GM19328 (cell line): ENCODE data around the gene SSTR3.

Experiments
- ATAC-seq: cut with Tn5 transposase; IDR thresholded peaks from one replicate; pipeline ENCODE4 v1.9.1; 2021; ENCODE audit warnings: mild to moderate bottlenecking, moderate library complexity; ENCODE audit not compliant: unreplicated experiment

SSTR3 gene

DNA sequence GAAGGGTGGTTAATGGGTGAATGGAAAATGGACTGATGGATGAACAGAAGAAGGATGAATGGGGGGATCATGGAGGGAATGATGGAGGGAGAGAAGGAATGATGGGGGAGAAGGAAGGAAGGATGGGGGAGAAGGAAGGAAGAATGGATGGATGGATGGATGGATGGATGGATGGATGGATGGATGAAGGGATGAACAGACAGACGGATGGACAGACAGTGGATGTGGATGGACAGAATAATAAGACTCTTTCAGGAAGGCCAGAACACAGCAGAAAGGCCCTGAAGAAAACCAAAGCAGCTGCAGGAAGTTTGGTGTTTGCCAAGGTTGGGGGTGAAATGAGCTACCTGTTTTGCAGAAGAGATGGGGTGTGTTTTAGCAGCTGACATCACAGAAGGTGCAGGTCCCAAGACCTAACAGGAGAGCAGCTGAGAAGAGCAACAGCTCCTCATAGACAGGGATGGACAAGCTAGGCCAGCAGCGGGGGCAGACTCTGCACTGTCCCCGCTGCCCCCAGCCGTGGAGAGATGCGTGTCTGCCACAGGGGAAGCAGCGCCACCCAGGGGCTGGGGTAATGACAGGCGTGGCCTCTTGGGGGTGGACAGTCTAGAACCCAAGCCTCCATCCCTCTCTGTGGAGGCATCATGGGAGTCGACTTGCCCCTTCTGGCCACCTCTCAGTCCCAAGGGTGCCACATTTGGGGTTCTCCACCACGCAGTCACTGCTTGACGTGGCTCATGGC lies 42.2 kb downstream of the SSTR3 start:
- ATAC-seq: no peak

DNA sequence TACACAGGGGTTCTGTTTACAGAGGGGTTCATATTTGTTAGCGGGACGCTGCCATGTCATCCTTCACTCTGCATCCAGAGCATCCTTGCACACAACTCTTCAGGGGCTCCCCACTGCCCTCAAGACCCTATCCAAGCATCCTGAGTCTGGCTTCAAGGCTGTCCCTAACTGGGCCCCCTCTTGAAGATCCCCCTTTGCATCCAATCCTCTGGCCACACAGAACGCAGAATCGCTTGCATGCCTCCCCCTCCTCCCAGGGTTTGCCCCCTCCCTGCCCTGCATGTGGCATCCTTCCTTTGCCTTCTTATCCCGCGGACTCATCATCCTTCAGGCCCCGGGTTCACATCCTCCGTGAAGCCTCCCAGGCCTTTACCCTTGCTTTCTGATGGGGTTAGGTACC lies 42.9 kb downstream of the SSTR3 start:
- no peak for ATAC-seq

DNA sequence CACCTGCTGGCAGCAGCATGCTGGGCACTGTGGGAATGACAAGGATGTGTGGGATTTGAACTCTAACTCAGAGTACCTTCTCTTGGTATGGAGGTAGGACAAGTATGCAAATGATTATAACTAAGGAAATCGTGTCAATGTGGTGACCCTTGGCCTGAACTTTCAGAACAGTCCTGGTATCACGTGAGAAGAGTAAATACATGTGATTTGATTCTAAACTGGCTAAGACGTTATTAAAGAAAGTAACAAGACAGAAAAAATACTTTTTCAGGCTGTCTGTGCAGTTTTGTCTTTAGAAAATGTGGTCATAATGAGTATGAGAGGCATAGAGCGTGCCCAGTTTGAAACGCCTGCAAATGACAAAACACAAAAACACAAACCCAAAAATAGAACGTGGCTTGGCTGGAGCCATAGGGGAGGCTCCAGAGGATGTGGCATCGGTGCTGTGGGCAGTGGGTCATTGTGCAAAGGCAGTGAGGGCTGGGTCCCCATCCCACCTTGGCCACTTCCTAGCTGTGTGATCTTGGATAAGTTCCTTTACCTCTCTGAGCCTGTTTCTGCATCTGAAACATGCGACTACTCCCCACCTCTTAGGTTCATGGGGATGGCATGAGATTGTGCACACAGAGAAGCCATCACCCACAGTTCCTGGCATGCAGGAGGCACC lies 44.2 kb downstream of the SSTR3 start:
- no peak for ATAC-seq

DNA sequence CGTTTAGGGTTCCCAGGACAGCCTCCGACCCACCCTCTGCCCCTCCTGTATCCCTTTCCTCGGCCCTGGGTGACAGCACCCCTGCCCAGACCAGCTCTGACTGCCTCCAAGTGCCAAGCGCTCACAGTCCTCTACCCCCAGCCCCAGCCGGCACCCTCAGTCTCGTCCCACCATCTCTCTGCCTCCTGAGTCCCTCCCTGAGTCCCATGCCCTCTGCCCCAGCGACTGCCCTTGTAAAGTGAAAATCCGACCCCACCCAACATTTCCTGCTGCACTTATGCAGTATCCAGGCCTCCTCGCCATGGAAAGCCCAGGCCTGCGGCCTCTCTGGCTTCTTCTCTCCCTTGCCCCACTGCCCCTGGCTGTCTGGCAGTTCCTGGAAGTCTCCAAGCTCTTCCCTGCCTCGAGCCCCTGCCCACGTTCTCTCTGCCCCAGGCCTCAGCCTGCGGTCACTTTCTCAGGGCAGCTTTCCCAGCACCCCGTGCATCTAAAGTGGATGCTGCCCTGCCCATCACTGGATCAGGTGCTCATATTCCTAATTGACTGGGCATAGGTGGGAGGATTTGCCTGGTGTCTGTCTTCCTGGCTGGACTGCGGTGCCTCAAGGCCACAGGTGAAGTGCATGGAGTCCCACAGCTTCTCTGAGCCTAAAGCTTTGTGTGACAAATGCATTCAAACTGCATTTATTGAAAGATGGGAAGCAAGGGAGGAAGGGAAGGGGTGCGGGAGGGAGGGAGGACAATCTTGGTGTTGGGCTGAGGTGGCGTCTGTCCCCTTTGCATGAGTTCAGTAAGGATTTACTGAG lies 44.9 kb downstream of the SSTR3 start:
- no peak for ATAC-seq

DNA sequence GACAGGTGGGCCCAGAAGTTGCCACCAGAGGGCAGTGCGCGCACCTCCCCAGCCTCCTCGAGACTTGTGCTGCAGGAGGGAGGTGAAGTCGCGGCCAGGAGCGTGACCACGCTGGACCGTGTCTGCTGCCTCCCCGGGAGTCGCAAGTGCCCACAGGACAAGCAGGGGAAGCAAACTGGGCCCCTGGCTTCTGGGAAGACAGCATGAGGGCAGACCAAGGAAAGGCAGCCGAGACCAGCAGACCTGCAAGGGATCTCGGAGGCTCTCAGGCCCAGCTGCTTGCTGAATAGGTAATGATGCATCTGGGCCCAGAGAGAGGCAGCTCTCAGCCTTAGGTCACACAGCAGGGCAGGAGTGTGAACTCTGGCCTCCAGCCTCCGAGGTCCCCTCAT lies 45.6 kb downstream of the SSTR3 start:
- no peak for ATAC-seq

DNA sequence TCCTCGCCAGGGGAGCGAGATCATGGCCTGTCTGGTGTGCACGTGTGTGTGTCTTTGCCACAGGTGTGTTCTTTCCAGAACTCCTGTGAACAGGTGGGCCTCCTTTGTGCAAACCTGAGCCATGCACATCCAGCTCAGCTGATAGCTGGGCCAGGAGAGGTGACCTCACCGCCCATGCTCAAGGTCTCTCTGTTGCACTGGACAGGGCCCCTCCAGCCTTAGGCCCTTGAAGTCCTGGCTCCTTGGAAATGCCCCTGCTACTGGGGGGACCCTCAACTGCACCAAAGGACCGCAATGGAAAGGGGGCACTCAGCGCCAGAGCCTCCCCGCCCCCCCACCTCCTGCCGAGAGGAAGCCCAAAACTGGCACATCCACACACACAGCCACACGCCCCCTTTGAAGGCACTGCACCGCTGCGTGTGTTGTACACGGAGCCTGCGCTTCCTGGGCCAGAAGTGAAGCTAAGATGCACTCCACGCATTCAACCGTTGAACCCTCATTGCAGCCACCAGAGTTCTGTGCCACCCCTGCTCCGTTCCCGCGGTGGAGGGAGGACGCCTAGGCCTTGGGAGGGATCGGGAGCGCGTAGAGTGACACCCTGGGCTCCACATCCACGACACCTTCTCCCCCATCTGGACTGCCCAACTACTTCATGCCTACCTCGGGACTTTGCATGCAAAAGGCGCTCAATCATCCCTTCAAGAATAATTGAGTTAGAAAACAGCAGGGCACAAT lies 46.2 kb downstream of the SSTR3 start:
- no peak for ATAC-seq

DNA sequence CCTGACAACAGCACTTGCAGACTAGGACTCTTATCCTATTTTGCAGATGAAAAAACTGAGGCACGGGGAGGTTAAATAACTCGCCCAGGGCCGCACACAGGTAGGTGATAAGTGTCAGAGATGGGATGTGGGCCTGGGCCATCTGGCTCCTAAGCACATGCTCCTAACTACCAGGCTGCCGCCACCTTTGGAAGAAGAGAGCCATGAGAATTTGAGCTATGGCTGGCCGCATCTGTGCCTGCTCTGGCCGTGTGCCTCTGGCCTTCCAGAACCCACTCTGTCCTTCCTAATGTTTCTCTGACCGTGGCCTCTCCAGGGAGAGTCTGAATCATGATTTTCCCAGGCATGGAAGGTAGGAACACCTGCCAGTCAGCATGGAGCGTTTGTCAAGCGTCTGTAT lies 47.2 kb downstream of the SSTR3 start:
- no peak for ATAC-seq

DNA sequence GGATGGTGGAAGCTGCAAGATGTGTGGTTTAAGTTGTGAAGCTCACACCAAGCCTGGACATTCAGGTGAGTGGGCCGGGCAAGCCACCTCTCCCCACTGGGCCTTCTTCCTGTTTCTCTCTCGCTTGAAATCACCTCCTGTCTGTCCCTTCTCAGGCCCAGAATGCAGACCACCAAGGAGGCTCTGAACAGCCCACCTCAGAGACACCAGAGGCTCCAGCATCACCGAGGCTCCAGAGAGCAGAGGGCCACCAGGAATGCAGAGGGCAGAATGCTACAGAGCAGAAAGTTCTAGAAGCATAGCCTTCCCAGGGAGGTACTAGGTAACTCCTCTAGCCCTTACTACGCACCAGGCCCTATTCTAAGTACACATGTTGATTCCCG lies 47.8 kb downstream of the SSTR3 start:
- ATAC-seq: no peak

DNA sequence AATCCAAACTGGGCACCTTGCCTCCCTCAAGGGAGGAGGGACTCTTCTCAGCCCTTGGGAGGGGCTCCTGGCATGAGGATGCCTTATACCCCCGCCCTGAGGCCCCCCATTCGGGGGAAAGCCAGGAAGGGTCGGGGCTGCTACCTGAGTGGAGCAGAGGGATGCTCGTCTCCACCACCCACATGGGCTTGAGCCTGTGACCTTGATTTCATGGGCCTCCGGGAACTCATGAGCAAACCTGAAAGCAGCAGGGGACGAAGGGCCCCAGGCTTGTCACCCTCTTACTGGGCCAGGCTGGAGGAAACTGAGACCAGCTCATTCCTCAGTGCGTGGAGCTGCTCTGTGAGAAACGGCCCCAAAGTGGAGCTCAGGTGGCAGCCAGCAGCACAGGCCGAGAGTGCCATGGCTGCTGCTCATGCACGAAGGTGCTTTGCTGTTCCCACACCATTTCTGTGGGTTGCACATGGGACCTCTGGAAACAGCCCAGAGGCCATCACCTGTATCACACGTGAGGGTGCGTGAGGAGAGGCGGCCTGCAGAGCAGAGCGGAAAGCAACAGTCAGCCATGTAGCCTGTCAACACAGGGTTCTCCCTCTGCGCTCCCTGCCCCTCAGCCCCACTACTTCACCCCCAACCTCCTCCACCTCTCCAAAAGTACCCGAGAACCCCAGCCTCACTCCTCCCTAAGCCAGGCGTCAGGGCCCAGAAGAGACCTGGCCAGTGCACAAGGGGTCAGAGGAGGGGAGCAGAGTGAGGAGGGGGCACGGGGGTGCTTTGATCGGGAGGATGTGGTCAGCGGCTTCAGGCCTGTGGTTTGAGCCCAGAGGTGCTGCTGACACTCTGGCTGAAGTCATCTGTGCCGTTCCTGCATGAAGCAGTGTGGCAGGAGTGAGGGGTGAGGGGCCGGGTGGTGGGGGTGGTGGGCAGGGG lies 48.4 kb downstream of the SSTR3 start:
- no peak for ATAC-seq

DNA sequence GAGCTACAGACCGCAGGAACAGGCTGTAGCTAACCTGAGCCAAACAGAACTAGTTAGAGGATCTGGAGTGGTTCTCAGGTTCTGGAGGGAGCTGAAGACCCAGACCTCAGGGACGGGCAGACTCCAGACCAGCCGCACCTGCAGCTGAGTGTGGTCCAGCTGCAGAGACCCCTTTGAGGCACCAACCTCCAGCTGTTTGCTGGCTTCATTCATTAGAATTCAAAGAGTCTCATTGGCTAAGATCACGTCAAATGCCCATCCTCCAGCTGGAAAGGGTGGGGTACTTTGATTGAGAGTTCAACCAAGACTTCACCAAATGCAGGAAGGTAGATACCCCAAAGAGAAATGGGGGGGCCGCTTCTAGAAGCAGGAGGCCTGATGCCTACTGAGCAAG lies 49.2 kb downstream of the SSTR3 start:
- peak; percentile 2 for ATAC-seq

DNA sequence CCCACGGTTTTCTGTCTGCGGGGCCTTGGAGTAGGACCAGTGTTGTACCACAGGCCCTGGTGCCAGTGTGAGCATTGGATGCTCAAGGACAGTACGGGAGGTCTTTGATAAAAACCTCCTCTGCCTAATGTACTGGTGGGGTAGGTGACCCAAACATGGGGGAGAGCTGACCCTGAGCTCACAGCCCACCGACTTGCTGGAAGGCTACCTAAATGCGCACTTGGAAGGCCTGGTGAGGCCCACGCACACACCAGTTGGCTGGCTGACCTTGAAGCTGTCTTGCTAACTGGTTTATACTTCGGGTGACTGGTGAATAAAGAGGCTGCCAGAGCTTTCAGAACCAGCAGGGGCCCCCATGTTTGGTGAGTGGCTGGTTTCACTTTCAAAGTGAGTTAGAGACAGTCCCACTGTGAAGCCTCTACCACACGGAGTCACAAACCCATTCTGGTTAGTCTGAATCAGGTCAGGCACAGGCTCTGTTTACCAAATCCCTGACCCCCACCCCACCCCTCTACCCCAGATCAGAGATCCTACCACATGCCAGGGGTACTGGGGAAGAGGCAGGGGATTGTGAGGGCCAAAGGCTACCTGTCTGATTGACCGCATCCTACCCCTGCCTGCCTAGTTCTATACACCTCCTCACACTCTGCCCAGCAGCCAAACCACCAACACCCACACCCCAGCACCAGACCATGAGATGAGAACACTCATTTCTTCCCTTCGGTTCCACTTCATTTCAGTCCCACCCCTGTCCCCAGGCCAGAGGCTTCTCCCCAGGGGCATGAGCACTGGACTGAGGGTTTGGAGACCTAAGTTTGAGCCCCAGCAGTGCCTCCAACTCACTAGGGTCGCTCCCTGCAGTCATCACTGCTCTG lies 49.8 kb downstream of the SSTR3 start:
- ATAC-seq: peak; percentile 39

DNA sequence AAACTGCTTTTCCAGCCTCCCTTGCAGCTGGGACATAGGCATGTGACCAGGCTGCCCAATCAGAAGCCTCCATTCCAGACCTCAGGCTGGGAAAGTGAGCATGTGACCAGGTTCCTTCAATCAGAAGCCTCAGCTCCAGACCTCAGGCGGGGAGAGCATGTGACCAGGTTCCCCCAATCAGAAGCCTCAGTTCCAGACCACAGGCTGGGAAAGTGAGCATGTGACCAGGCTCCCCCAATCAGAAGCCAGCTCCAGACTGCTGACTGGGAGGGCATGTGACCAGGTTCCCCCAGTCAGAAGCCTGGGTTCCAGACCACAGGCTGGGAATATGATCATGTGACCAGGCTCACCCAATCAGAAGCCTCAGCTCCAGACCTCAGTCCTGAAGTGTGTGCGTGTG lies 50.8 kb downstream of the SSTR3 start:
- ATAC-seq: no peak

DNA sequence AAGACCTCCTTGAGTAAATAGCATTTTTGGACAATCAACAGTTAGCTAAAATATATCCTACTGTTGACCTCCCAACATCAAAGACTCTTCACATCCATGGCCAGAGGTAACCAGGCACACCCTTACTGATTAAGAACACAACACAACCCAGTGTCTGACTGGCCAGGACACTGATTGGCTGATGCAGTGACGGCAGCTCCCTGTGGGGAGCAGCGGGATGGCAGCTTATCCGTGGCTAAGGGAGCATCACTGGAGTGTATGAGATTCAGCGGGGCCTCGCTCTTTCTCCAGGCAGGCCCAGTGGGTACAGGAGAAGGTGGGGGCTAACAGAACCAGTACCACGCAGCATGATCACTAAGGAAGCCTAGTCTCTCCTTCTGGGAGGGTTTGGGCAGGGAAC lies 52.2 kb downstream of the SSTR3 start:
- ATAC-seq: no peak

DNA sequence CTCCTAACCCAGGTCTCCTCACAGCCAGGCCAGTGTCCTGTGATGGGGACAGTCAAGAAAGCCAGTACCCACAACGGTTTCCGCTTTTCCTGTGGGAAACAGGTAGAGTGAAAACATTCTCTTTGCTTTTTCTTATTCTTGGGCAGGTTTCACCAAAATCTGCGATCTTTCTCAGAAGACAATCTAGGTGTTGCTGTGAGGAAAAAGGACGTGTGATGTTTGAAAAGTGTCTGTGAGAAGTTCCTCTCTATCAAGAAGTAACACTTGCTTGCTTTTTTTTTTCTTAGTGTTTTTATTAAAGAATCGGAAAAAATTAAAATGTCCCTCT lies 53.4 kb downstream of the SSTR3 start:
- no peak for ATAC-seq

DNA sequence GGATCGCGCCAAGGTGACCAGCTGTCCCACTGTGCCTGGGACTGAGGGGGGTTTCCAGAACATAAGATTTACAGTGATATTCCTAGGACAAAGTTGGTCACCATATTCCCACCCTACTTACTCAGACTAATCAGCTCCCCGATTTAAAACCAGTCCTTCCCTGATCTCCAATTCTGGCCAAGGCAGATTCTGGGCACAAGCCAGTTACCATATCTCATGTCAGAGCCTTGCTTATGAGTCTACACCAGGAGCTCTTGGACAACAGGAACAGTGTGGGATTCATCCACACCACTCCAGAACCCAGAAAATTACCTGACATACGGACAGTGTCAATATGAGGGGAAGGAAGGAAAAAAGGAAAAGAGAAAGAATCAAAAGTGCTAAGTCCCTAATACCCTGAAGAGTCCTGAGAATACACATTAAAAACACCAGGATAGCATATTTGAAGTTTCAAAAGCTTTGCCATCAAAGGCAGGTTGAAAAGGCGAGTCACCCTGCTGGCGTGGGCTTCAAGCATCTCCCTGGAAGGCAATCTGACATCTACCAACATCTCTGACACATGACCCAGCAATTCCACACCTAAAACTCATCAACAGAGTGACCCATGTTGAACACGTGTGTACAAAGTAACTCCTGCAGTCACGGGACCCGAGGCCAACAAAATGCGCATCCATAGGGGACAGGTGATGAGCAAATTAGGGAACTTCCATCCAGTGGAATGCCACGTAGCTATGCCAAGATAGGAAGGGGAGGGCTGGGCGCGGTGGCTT lies 54.6 kb downstream of the SSTR3 start:
- ATAC-seq: no peak

DNA sequence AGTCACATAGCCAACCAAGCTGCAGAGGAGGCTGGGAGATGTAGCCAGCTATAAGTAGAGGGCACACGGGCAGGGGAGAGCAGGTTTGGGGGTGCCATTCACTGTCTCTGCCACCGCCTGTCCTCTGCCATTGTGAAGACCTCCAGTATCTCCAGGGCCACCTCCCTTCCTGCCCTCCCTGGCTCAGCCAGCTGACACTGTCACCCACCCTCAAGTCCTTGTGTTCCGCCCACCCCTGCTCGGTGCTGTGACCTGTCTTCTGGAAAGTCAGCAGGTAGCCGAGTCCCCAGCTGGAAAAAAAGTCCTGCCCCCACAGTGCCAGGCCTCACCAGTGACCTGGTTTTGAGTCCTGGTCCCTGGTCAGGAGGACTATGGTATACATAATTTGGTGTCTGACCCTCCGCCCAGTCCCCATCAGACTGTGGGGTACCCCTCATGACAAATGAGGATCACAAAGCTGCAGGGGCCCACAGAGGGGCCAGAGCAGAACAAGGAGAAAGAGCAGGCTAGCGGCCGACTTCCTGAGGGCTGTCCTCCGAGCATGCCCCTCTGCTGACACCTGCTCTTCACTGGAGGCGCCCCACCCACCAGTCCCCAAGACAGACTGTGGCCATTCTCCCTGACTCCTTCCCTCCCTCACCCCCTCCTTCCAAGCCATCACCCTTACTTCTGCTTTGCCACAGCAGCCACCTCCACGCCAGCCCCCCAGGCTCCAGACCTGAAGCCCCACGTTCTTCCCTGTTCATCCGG lies 55.4 kb downstream of the SSTR3 start:
- no peak for ATAC-seq

DNA sequence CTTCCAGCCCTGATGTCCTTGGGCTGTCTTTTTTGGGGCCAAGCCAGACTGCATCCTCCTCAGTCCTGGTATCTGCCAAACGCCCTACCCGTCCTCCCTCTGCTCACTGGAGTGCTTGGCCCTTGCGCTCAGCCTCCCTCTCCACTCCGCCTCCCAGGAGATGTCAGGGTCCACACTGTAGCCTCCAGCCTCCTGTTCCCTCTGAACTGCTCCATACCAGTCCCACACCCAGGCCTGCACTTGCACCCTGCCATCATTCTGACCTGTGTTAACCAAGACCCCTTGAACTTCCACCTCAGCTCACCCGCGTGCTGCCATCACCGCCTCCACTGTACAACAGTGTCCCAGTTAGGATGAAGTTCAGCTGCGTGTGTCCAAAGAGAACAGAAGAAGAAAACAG lies 56.3 kb downstream of the SSTR3 start:
- ATAC-seq: no peak
